H1 (cell line): Measurements from ENCODE around the gene GRIP1. TPM values are rescaled to one million over a fixed set of nuclear protein-coding genes. Genes with fewer than 3 reads are reported as not detected.

ENCODE experiments used
- CTCF ChIA-PET: fragments of 300-600 bp; sonication (Branson Sonifier 250); formaldehyde crosslinking; loops from one replicate; lab custom pipeline; 2021; ENCODE audit not compliant: partially characterized antibody; lab: Charles Lee
- POLR2A ChIA-PET: fragments of 300-600 bp; sonication (Branson Sonifier 250); formaldehyde crosslinking; loops from one replicate; lab custom pipeline; 2021; ENCODE audit warnings: inconsistent platforms; ENCODE audit not compliant: partially characterized antibody; lab: Charles Lee
- DNase-seq, 2 experiments: peaks; one replicate each; pipeline versions ENCODE4 v3.0.0 to v3.0.0-alpha.2; 2010 to 2022; ENCODE audit warnings: low spot score in 2 of 2, low read depth in 1 of 2, mixed read lengths in 1 of 2
- FAIRE-seq: peaks from 2 replicates; lab custom pipeline; 2011; peaks lifted over from hg19 to GRCh38; lab: Jason Lieb, UNC
- H2AFZ ChIP-seq: 2 replicates; pipeline ENCODE4 v1.8.1; 2012; ENCODE audit warnings: low read length, inconsistent platforms
- H2AK5ac ChIP-seq: 2 replicates; pipeline ENCODE4 v1.6.1; 2013; ENCODE audit warnings: low read depth, low read length
- H2BK120ac ChIP-seq: replicated peaks from 2 replicates; pipeline ENCODE3; 2013; ENCODE audit warnings: low read depth, low read length, inconsistent platforms
- H2BK12ac ChIP-seq: 2 replicates; pipeline ENCODE4 v1.6.1; 2013; ENCODE audit warnings: low read depth, low read length
- H2BK15ac ChIP-seq: 2 replicates; pipeline ENCODE4 v1.6.1; 2013; ENCODE audit warnings: low read length
- H2BK20ac ChIP-seq: 2 replicates; pipeline ENCODE4 v1.6.1; 2013; ENCODE audit warnings: low read length
- H2BK5ac ChIP-seq: 2 replicates; pipeline ENCODE4 v1.6.1; 2013; ENCODE audit warnings: low read depth, low read length
- H3K14ac ChIP-seq: 2 replicates; pipeline ENCODE4 v1.6.1; 2013; ENCODE audit warnings: inconsistent platforms; ENCODE audit not compliant: insufficient read length
- H3K18ac ChIP-seq: 2 replicates; pipeline ENCODE4 v1.6.1; 2013; ENCODE audit warnings: low read length; ENCODE audit errors: extremely low read depth
- H3K23ac ChIP-seq: 2 replicates; pipeline ENCODE4 v1.6.1; 2013; ENCODE audit warnings: inconsistent platforms; ENCODE audit not compliant: insufficient read length
- H3K23me2 ChIP-seq: 2 replicates; pipeline ENCODE4 v1.6.1; 2013; ENCODE audit warnings: low read depth, low read length
- H3K27ac ChIP-seq: 2 replicates; pipeline ENCODE4 v1.6.1; 2011; ENCODE audit warnings: low read depth, low read length, inconsistent platforms
- H3K27me3 ChIP-seq, 4 experiments: replicated peaks in 1 of 4; 1 replicate in 1 of 4; 2 replicates in 3 of 4; pipeline versions ENCODE4 v1.6.1 to v1.8.1; 2011 to 2013; ENCODE audit warnings: low read length in 3 of 4, mild to moderate bottlenecking in 3 of 4, inconsistent platforms in 2 of 4, mixed read lengths in 2 of 4, moderate library complexity in 1 of 4; ENCODE audit not compliant: control insufficient read depth in 3 of 4, insufficient read depth in 3 of 4; ENCODE audit errors: extremely low read depth in 1 of 4
- H3K36me3 ChIP-seq, 4 experiments: 2 replicates each; pipeline versions ENCODE4 v1.6.1 to v1.8.1; 2011 to 2013; ENCODE audit warnings: mild to moderate bottlenecking in 4 of 4, low read length in 3 of 4, moderate library complexity in 2 of 4, control low read depth in 1 of 4, inconsistent platforms in 1 of 4; ENCODE audit not compliant: insufficient read depth in 4 of 4, control insufficient read depth in 2 of 4
- H3K4ac ChIP-seq: replicated peaks from 2 replicates; pipeline ENCODE3; 2013; ENCODE audit warnings: low read length, low read depth, mixed read lengths, inconsistent platforms; ENCODE audit not compliant: insufficient read length
- H3K4me1 ChIP-seq, 4 experiments: replicated peaks in 1 of 4; 1 replicate in 1 of 4; 2 replicates in 3 of 4; pipeline versions ENCODE4 v1.6.1 to v1.8.1; 2011 to 2013; ENCODE audit warnings: low read length in 3 of 4, inconsistent platforms in 2 of 4, mixed read lengths in 1 of 4; ENCODE audit not compliant: insufficient read depth in 4 of 4, control insufficient read depth in 3 of 4
- H3K4me2 ChIP-seq, 2 experiments: 2 replicates each; pipeline versions ENCODE4 v1.6.1 to v1.8.1; 2011 to 2013; ENCODE audit warnings: low read depth in 2 of 2, low read length in 2 of 2, control low read depth in 1 of 2, inconsistent platforms in 1 of 2, mild to moderate bottlenecking in 1 of 2; ENCODE audit not compliant: insufficient read depth in 1 of 2
- H3K4me3 ChIP-seq, 4 experiments: fragments of 200-600, 300-600 bp in 1 of 4; sonication (generic), shearing (Covaris generic), sonication (Bioruptor Twin) in 1 of 4; 2 replicates each; pipeline versions ENCODE4 v1.5.1 to v1.8.1; 2011 to 2016; ENCODE audit warnings: low read length in 4 of 4, low read depth in 3 of 4, control low read depth in 2 of 4, inconsistent platforms in 2 of 4, mild to moderate bottlenecking in 2 of 4, mixed read lengths in 1 of 4, moderate library complexity in 1 of 4; ENCODE audit not compliant: insufficient read depth in 2 of 4; ENCODE audit errors: extremely low read depth in 1 of 4
- H3K56ac ChIP-seq: replicated peaks from 2 replicates; pipeline ENCODE3; 2013; ENCODE audit warnings: low read depth, mild to moderate bottlenecking, mixed read lengths, low read length, inconsistent platforms; ENCODE audit not compliant: insufficient read length
- H3K79me1 ChIP-seq: 2 replicates; pipeline ENCODE4 v1.6.1; 2013; ENCODE audit warnings: low read depth, low read length, control low read depth
- H3K79me2 ChIP-seq, 2 experiments: 2 replicates each; pipeline versions ENCODE4 v1.6.1 to v1.8.1; 2012 to 2013; ENCODE audit warnings: low read length in 2 of 2, mild to moderate bottlenecking in 2 of 2, inconsistent platforms in 1 of 2; ENCODE audit not compliant: insufficient read depth in 2 of 2, control insufficient read depth in 1 of 2
- H3K9ac ChIP-seq, 4 experiments: replicated peaks in 1 of 4; 1 replicate in 1 of 4; 2 replicates in 3 of 4; pipeline versions ENCODE4 v1.6.1 to v1.8.1; 2011 to 2013; ENCODE audit warnings: low read depth in 3 of 4, low read length in 3 of 4, control low read depth in 2 of 4, mild to moderate bottlenecking in 2 of 4, moderate library complexity in 2 of 4, inconsistent platforms in 1 of 4; ENCODE audit errors: extremely low read depth in 1 of 4
- H3K9me3 ChIP-seq, 2 experiments: 2 replicates each; pipeline versions ENCODE4 v1.6.1 to v1.8.1; 2012 to 2013; ENCODE audit warnings: mild to moderate bottlenecking in 2 of 2, moderate library complexity in 2 of 2, control low read depth in 1 of 2, inconsistent platforms in 1 of 2, low read depth in 1 of 2, low read length in 1 of 2, mixed read lengths in 1 of 2; ENCODE audit not compliant: insufficient read depth in 2 of 2
- H4K20me1 ChIP-seq, 2 experiments: replicated peaks in 1 of 2; 2 replicates each; pipeline versions ENCODE3 to v1.8.1; 2011 to 2013; ENCODE audit warnings: inconsistent platforms in 2 of 2, low read length in 2 of 2, mild to moderate bottlenecking in 1 of 2; ENCODE audit not compliant: insufficient read depth in 2 of 2, control insufficient read depth in 1 of 2
- H4K5ac ChIP-seq: 2 replicates; pipeline ENCODE4 v1.6.1; 2013; ENCODE audit warnings: low read length, low read depth, mixed read lengths, inconsistent platforms; ENCODE audit not compliant: insufficient read length
- H4K8ac ChIP-seq: 2 replicates; pipeline ENCODE4 v1.8.0; 2013; ENCODE audit warnings: mild to moderate bottlenecking, moderate library complexity, low read length, inconsistent platforms; ENCODE audit not compliant: insufficient read depth; ENCODE audit errors: extremely low read depth
- H4K91ac ChIP-seq: replicated peaks from 2 replicates; pipeline ENCODE3; 2013; ENCODE audit warnings: low read length, mixed read lengths, inconsistent platforms; ENCODE audit not compliant: insufficient read length
- BCL11A ChIP-seq, 2 experiments: IDR thresholded peaks; one replicate each; pipeline ENCODE4 v1.6.1; 2011; ENCODE audit warnings: low read depth in 2 of 2, low read length in 2 of 2, mild to moderate bottlenecking in 2 of 2
- CREB1 ChIP-seq: IDR thresholded peaks from 2 replicates; pipeline ENCODE4 v1.6.1; 2012; ENCODE audit warnings: inconsistent platforms
- CTBP2 ChIP-seq: IDR thresholded peaks from 2 replicates; pipeline ENCODE4 v1.7.0; 2011; ENCODE audit warnings: borderline replicate concordance, mild to moderate bottlenecking, moderate library complexity, mixed read lengths, low read length; ENCODE audit not compliant: insufficient read depth, insufficient read length
- EGR1 ChIP-seq: IDR thresholded peaks from 2 replicates; pipeline ENCODE4 v1.6.1; 2011; ENCODE audit warnings: low read depth, low read length, borderline replicate concordance
- GABPA ChIP-seq: IDR thresholded peaks from 2 replicates; pipeline ENCODE4 v1.6.1; 2011; ENCODE audit warnings: mild to moderate bottlenecking, low read length, moderate library complexity, borderline replicate concordance; ENCODE audit not compliant: insufficient read depth
- HDAC2 ChIP-seq, 2 experiments: fragments of 300-600 bp in 1 of 2; sonication (generic) in 1 of 2; IDR thresholded peaks; 2 replicates each; pipeline ENCODE4 v1.6.1; 2011 to 2012; ENCODE audit warnings: low read depth in 2 of 2, low read length in 2 of 2, mild to moderate bottlenecking in 2 of 2, moderate library complexity in 2 of 2, borderline replicate concordance in 1 of 2, inconsistent platforms in 1 of 2
- POLR2A ChIP-seq, 2 experiments: IDR thresholded peaks; 1 replicate in 1 of 2; 2 replicates in 1 of 2; pipeline ENCODE4 v1.6.1; 2011; ENCODE audit warnings: low read depth in 2 of 2, low read length in 2 of 2, mild to moderate bottlenecking in 2 of 2; ENCODE audit errors: control extremely low read depth in 1 of 2
- RNF2 ChIP-seq: fragments of 200-900, 300-1000 bp; sonication (generic); IDR thresholded peaks from 2 replicates; pipeline ENCODE4 v1.7.1; 2016; ENCODE audit warnings: borderline replicate concordance, low read depth, mild to moderate bottlenecking, antibody characterized with exemption, low read length; ENCODE audit not compliant: poor library complexity, severe bottlenecking; ENCODE audit errors: missing control alignments
- SP4 ChIP-seq: IDR thresholded peaks from 2 replicates; pipeline ENCODE4 v1.6.1; 2012; ENCODE audit warnings: low read length, inconsistent platforms
- WGBS, 2 experiments: shearing (Covaris generic) in 1 of 2; methylation state at CpG; one replicate each; pipeline versions ENCODE4 v1.1.6 to v1.1.7; 2013 to 2015; ENCODE audit warnings: low lambda C conversion rate in 2 of 2, mixed read lengths in 2 of 2, inconsistent platforms in 1 of 2, low coverage in 1 of 2, missing lambda C conversion rate in 1 of 2; ENCODE audit not compliant: insufficient replicate concordance in 2 of 2, insufficient coverage in 1 of 2, insufficient read length in 1 of 2; ENCODE audit errors: extremely low coverage in 1 of 2, missing lambda C conversion rate in 1 of 2; 5-methylcytosine and 5-hydroxymethylcytosine counted together
- polyA plus RNA-seq, 7 experiments: library from polyadenylated mRNA; depleted of rRNA in 3 of 7; stranded (reverse) in 5 of 7; unstranded in 2 of 7; fragments of >200 nt in 5 of 7; fragments of 200-250 nt in 2 of 7; gene quantifications; 1 replicate in 5 of 7; 2 replicates in 1 of 7; 4 replicates in 1 of 7; pipeline versions ENCODE4 v1.2.1 to v1.2.3, GENCODE V29; 2011 to 2013; ENCODE audit warnings: missing spikeins in 2 of 7, mixed read lengths in 2 of 7
- total RNA-seq: library from RNA; stranded (reverse); fragmentation: NEBNext Ultra II Directional; extraction: Animal tissue kit (Norgen Biotek cat#: 25700); gene quantifications from 2 replicates; pipeline ENCODE4 v1.2.1, GENCODE V29; 2021
- TF ChIP-seq, protein P1 (sequence below), 3 experiments: IDR thresholded peaks; 1 replicate in 2 of 3; 2 replicates in 1 of 3; pipeline versions ENCODE4 v1.5.1 to v1.6.1; 2011; ENCODE audit warnings: low read length in 3 of 3, mild to moderate bottlenecking in 3 of 3, inconsistent platforms in 2 of 3, low read depth in 1 of 3, moderate library complexity in 1 of 3; ENCODE audit not compliant: insufficient read depth in 1 of 3; ENCODE audit errors: control extremely low read depth in 1 of 3
- TF ChIP-seq, protein P2 (sequence below): IDR thresholded peaks from 2 replicates; pipeline ENCODE4 v1.6.1; 2012; ENCODE audit warnings: inconsistent platforms

GRIP1 gene
- total and polyA plus RNA-seq, 2 of the 8 experiments (the other 6 are each of a cell fraction or from before 2014, with no cell fraction given), result 4.5 to 27.3 TPM

DNA sequence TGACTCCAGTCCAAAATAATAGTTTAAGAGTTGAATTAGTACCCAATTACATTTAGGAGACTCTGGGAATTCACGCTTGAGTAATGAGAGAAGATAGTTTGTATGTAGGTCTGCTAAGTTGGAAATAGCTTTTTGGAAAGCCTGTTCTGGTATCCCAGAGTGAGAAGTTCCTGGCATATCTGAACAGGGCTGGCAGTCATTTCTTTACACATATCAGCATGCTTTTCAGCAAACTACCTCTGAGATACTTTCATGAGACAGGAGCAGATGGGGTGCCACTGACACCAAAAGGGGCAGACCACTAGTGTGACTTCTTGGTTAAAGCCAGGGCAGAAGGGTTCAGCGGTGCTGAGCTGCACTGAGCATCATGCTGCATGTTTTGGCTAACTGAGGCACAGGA lies 45.1 kb upstream of the GRIP1 start:
- POLR2A ChIA-PET, result no interaction called here
- FAIRE-seq (no peak), DNase-seq (no peak)
- no peak overlapping the region for H2AK5ac ChIP-seq
- H2BK120ac ChIP-seq, result no peak overlapping the region
- no peak overlapping the region for H3K14ac ChIP-seq
- H2AFZ ChIP-seq, result no peak overlapping the region
- 98% methylated on average over 2 of the region's 2 CpGs; no CpG with 5 or more reads in 1 of the 2 experiments for WGBS, 2 experiments
- H3K23me2 ChIP-seq, result no peaks in the 10 kb centered on the region
- no peaks in the 10 kb centered on the region for H3K9me3 ChIP-seq
- no peak overlapping the region for H3K4ac ChIP-seq
- H3K27me3 ChIP-seq, result no peaks in the 10 kb centered on the region
- H3K4me2 ChIP-seq, result no peak overlapping the region
- H3K18ac ChIP-seq, result no peak overlapping the region
- no peak overlapping the region for H3K27ac ChIP-seq
- H2BK20ac ChIP-seq, result no peak overlapping the region
- CTCF ChIA-PET, result interaction anchor here (0.6 to 1.9 kb wide), 6 partner anchors 14 to 87 kb away, joined by 3 to 6 read pairs (median 3); no protein-coding TSS in a partner anchor
- H3K79me2 ChIP-seq, result no peaks in the 10 kb centered on the region
- H2BK15ac ChIP-seq, result no peak overlapping the region
- H2BK5ac ChIP-seq, result no peak overlapping the region
- TF ChIP-seq, protein P1, sequence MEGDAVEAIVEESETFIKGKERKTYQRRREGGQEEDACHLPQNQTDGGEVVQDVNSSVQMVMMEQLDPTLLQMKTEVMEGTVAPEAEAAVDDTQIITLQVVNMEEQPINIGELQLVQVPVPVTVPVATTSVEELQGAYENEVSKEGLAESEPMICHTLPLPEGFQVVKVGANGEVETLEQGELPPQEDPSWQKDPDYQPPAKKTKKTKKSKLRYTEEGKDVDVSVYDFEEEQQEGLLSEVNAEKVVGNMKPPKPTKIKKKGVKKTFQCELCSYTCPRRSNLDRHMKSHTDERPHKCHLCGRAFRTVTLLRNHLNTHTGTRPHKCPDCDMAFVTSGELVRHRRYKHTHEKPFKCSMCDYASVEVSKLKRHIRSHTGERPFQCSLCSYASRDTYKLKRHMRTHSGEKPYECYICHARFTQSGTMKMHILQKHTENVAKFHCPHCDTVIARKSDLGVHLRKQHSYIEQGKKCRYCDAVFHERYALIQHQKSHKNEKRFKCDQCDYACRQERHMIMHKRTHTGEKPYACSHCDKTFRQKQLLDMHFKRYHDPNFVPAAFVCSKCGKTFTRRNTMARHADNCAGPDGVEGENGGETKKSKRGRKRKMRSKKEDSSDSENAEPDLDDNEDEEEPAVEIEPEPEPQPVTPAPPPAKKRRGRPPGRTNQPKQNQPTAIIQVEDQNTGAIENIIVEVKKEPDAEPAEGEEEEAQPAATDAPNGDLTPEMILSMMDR (IDR thresholded peaks at IDR 0.05; ENCODE audit: control extremely low read depth in 1 of 3, insufficient read depth in 1 of 3, low read depth in 1 of 3, low read length in 3 of 3), result no peak
- TF ChIP-seq EGR1 (no peak), CTBP2 (no peak), BCL11A (IDR thresholded peaks at IDR 0.05; ENCODE audit: low read depth in 2 of 2, low read length in 2 of 2) (no peak), HDAC2 (IDR thresholded peaks at IDR 0.05; ENCODE audit: borderline replicate concordance in 1 of 2, low read depth in 2 of 2, low read length in 2 of 2) (no peak), GABPA (no peak), RNF2 (no peak), CREB1 (no peak), POLR2A (IDR thresholded peaks at IDR 0.05; ENCODE audit: control extremely low read depth in 1 of 2, low read depth in 2 of 2, low read length in 2 of 2) (no peak), SP4 (no peak)
- TF ChIP-seq, protein P2, sequence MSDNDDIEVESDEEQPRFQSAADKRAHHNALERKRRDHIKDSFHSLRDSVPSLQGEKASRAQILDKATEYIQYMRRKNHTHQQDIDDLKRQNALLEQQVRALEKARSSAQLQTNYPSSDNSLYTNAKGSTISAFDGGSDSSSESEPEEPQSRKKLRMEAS, result no peak
- no peak overlapping the region for H3K4me3 ChIP-seq
- H3K9ac ChIP-seq, result no peak overlapping the region
- peaks cover 0 to 3% (median 1%) of the 10 kb centered on the region in 4 experiments; a peak in 2 of 7 replicates for H3K4me1 ChIP-seq
- no peaks in the 10 kb centered on the region for H3K79me1 ChIP-seq
- H4K20me1 ChIP-seq, result no peaks in the 10 kb centered on the region
- no peak overlapping the region for H3K23ac ChIP-seq
- H3K56ac ChIP-seq, result no peak overlapping the region
- no peak overlapping the region for H4K91ac ChIP-seq
- no peaks in the 10 kb centered on the region for H3K36me3 ChIP-seq
- no peak overlapping the region for H4K5ac ChIP-seq
- no peak overlapping the region for H4K8ac ChIP-seq
- H2BK12ac ChIP-seq, result no peak overlapping the region
